HEK293 (cell line): ENCODE results near the gene GFM1.
A peak's percentile ranks its signal among the peaks of the same experiment; 100 is the strongest.

Experiments used
- CTCF ChIA-PET: fragments of 350-600 bp; formaldehyde crosslinking; extraction: SDS; loops from one replicate; lab custom pipeline; 2021; ENCODE audit warnings: antibody characterized with exemption; lab: Yijun Ruan, JAX
- POLR2A ChIA-PET: fragments of 300-600 bp; formaldehyde crosslinking; extraction: SDS; loops from one replicate; lab custom pipeline; 2020; ENCODE audit warnings: antibody characterized with exemption, inconsistent platforms; lab: Yijun Ruan, JAX
- H3K27ac ChIP-seq: fragments of 200-500 bp; sonication (Bioruptor generic); 2 replicates; pipeline ENCODE4 v1.5.1; 2014; ENCODE audit warnings: low read depth, low read length, control low read depth, inconsistent platforms; ENCODE audit errors: extremely low read depth
- H3K36me3 ChIP-seq, 2 experiments: fragments of 200-500 bp in 1 of 2; sonication (Bioruptor generic) in 1 of 2; 1 replicate in 1 of 2; 2 replicates in 1 of 2; pipeline ENCODE4 v1.5.1; 2014 to 2017; ENCODE audit warnings: inconsistent platforms in 2 of 2, low read length in 2 of 2; ENCODE audit not compliant: control insufficient read depth in 2 of 2, insufficient read depth in 1 of 2
- H3K4me1 ChIP-seq: fragments of 200-500 bp; sonication (Bioruptor generic); 2 replicates; pipeline ENCODE4 v1.5.1; 2014; ENCODE audit warnings: mild to moderate bottlenecking, low read length, inconsistent platforms; ENCODE audit not compliant: control insufficient read depth, insufficient read depth
- H3K4me3 ChIP-seq: 2 replicates; pipeline ENCODE4 v1.5.1; 2011; ENCODE audit warnings: low read depth, mild to moderate bottlenecking, control low read depth, low read length, moderate library complexity
- H3K9me3 ChIP-seq: fragments of 200-500 bp; sonication (Bioruptor generic); 2 replicates; pipeline ENCODE4 v1.5.1; 2014; ENCODE audit warnings: low read depth, low read length, inconsistent platforms; ENCODE audit not compliant: control insufficient read depth, insufficient read depth
- GLIS1 ChIP-seq: fragments of 450-650 bp; formaldehyde crosslinking; IDR thresholded peaks from 2 replicates; pipeline ENCODE4 v1.5.1; 2016; ENCODE audit warnings: missing biosample characterization, missing genetic modification characterization
- GLIS2 ChIP-seq: fragments of 450-650 bp; formaldehyde crosslinking; IDR thresholded peaks from 2 replicates; pipeline ENCODE4 v1.5.1; 2016; ENCODE audit warnings: missing biosample characterization, missing genetic modification characterization
- IKZF3 ChIP-seq: fragments of 450-650 bp; IDR thresholded peaks from 2 replicates; pipeline ENCODE4 v1.5.0; 2018; ENCODE audit warnings: missing biosample characterization, mild to moderate bottlenecking, missing genetic modification characterization, moderate library complexity
- KLF16 ChIP-seq: fragments of 450-650 bp; formaldehyde crosslinking; IDR thresholded peaks from 2 replicates; pipeline ENCODE4 v1.5.1; 2017; ENCODE audit warnings: missing biosample characterization, missing genetic modification characterization
- KLF7 ChIP-seq: fragments of 450-650 bp; formaldehyde crosslinking; IDR thresholded peaks from 2 replicates; pipeline ENCODE4 v1.5.1; 2016; ENCODE audit warnings: missing biosample characterization, missing genetic modification characterization, borderline replicate concordance
- KLF9 ChIP-seq: fragments of 450-650 bp; formaldehyde crosslinking; IDR thresholded peaks from 2 replicates; pipeline ENCODE4 v1.5.1; 2016; ENCODE audit warnings: missing biosample characterization, missing genetic modification characterization, low read depth
- MEIS1 ChIP-seq: sonication (generic); formaldehyde crosslinking; IDR thresholded peaks from 2 replicates; pipeline ENCODE4 v1.8.1; 2022; ENCODE audit warnings: missing genetic modification reagents, mild to moderate bottlenecking, borderline replicate concordance
- OSR2 ChIP-seq: fragments of 450-650 bp; formaldehyde crosslinking; IDR thresholded peaks from 2 replicates; pipeline ENCODE4 v1.5.1; 2016; ENCODE audit warnings: missing biosample characterization, missing genetic modification characterization
- PRDM1 ChIP-seq: fragments of 450-650 bp; formaldehyde crosslinking; IDR thresholded peaks from 2 replicates; pipeline ENCODE4; 2016; ENCODE audit warnings: missing biosample characterization, missing genetic modification characterization
- SP2 ChIP-seq: fragments of 450-650 bp; formaldehyde crosslinking; IDR thresholded peaks from 2 replicates; pipeline ENCODE4 v1.5.1; 2016; ENCODE audit warnings: missing biosample characterization, missing genetic modification characterization
- TCF7L2 ChIP-seq: IDR thresholded peaks from 2 replicates; pipeline ENCODE4 v1.6.1; 2011; ENCODE audit warnings: low read depth, mild to moderate bottlenecking, inconsistent platforms, low read length, moderate library complexity, borderline replicate concordance
- TRIM28 ChIP-seq: IDR thresholded peaks from 2 replicates; pipeline ENCODE4 v1.6.1; 2011; ENCODE audit warnings: low read length, control low read depth, borderline replicate concordance
- ZBTB20 ChIP-seq: fragments of 450-650 bp; formaldehyde crosslinking; IDR thresholded peaks from 2 replicates; pipeline ENCODE4 v1.5.1; 2016; ENCODE audit warnings: missing biosample characterization, missing genetic modification characterization
- ZFP37 ChIP-seq: fragments of 450-650 bp; formaldehyde crosslinking; IDR thresholded peaks from 2 replicates; pipeline ENCODE4 v1.5.1; 2016; ENCODE audit warnings: missing biosample characterization, missing genetic modification characterization
- ZFP41 ChIP-seq: fragments of 450-650 bp; formaldehyde crosslinking; IDR thresholded peaks from 2 replicates; pipeline ENCODE4 v1.5.1; 2016; ENCODE audit warnings: missing biosample characterization, missing genetic modification characterization, borderline replicate concordance
- ZIC2 ChIP-seq: fragments of 450-650 bp; formaldehyde crosslinking; IDR thresholded peaks from 2 replicates; pipeline ENCODE4 v1.5.1; 2016; ENCODE audit warnings: missing biosample characterization, missing genetic modification characterization
- ZNF133 ChIP-seq: fragments of 450-650 bp; formaldehyde crosslinking; IDR thresholded peaks from 2 replicates; pipeline ENCODE4 v1.5.1; 2016; ENCODE audit warnings: missing biosample characterization, missing genetic modification characterization
- ZNF184 ChIP-seq: fragments of 450-650 bp; IDR thresholded peaks from 2 replicates; pipeline ENCODE4 v1.5.1; 2018; ENCODE audit warnings: missing biosample characterization, mild to moderate bottlenecking, missing genetic modification characterization
- ZNF24 ChIP-seq: fragments of 450-650 bp; formaldehyde crosslinking; IDR thresholded peaks from 2 replicates; pipeline ENCODE4 v1.5.1; 2016; ENCODE audit warnings: missing biosample characterization, missing genetic modification characterization
- ZNF530 ChIP-seq: fragments of 450-650 bp; formaldehyde crosslinking; IDR thresholded peaks from 2 replicates; pipeline ENCODE4 v1.5.1; 2016; ENCODE audit warnings: low read depth, missing biosample characterization, missing genetic modification characterization
- ZNF560 ChIP-seq: fragments of 450-650 bp; formaldehyde crosslinking; IDR thresholded peaks from 2 replicates; pipeline ENCODE4 v1.5.1; 2017; ENCODE audit warnings: missing biosample characterization, missing genetic modification characterization, borderline replicate concordance
- ZNF670 ChIP-seq: fragments of 450-650 bp; formaldehyde crosslinking; IDR thresholded peaks from 2 replicates; pipeline ENCODE4 v1.5.1; 2016; ENCODE audit warnings: missing biosample characterization, missing genetic modification characterization, low read depth
- TF ChIP-seq, protein P1 (sequence below): fragments of 450-650 bp; formaldehyde crosslinking; IDR thresholded peaks from 2 replicates; pipeline ENCODE4 v1.5.1; 2016; ENCODE audit warnings: missing biosample characterization, missing genetic modification characterization
- TF ChIP-seq, protein P2 (sequence below): fragments of 450-650 bp; formaldehyde crosslinking; conservative IDR thresholded peaks from 2 replicates; pipeline ENCODE4 v1.5.1; 2016; ENCODE audit warnings: low read depth, missing biosample characterization, missing genetic modification characterization
- TF ChIP-seq, protein P3 (sequence below): fragments of 450-650 bp; formaldehyde crosslinking; IDR thresholded peaks from 2 replicates; pipeline ENCODE4 v1.5.1; 2016; ENCODE audit warnings: missing biosample characterization, missing genetic modification characterization
- TF ChIP-seq, protein P4 (sequence below): fragments of 450-650 bp; formaldehyde crosslinking; IDR thresholded peaks from 2 replicates; pipeline ENCODE4 v1.5.1; 2016; ENCODE audit warnings: missing biosample characterization, missing genetic modification characterization

GFM1 gene

DNA sequence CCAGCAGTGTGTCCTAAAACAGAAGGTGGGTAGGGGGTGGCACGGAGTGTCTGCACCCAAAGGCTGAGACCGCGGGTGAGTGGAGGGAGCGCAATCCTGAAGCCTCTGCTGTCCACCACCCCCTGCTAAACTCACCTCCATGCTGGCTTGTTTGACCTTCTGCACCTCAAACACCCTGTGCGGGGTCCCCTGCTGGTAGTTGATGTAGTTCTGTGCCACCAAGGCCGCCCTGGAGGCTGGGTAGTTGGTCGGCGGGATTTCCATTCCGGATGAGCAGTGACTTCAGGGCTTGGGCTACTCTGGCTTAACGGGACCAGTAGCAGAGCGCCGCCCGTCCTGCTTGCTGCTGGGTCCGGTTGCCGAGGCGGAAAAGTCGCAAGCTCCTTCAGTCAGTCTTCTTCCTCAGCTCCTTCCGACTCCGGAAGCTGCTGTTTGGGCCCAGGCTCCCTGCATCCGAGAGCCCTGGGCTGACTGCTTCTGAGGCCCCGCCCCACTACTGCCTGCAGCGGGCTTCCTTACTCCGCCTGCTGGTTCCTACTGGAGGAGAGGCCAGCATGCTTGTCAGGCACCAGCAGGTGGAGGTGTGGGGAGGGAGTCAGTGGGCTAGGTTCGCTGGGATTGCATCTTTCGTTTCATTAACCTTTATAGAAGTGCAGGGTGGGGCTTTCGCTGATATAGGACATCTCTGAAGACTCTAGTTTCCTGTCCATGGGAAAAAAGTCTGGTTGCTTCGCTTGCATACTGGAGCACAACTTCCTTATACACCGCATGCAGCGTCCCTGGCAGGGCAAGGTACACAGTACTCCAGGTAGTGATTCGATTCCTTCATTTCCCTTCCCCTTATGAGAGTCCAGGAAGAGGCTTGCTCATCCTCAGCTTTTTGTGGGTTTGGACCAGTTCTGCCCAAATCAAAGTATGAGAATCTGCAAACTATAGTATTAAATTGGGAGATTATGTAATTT, 28.2 kb downstream of the GFM1 start, which contains the start of gene LXN:
Gene LXN (minus strand): TSS at position 434 of the 962 bp plus-strand sequence. CDS start 170 bp downstream, at position 264.
- CTCF ChIA-PET, result interaction anchor here (0.5 to 2.1 kb wide), 6 partner anchors 11 to 117 kb away, joined by 3 to 6 read pairs (median 4); no protein-coding TSS in a partner anchor
- H3K9me3 ChIP-seq, result no peaks in the 10 kb centered on the region
- POLR2A ChIA-PET, result interaction anchor here (0.5 kb wide), 1 partner anchor 121 kb away, joined by 4 read pairs; no protein-coding TSS in a partner anchor
- no peaks in the 10 kb centered on the region for H3K4me1 ChIP-seq
- H3K36me3 ChIP-seq, result peaks cover 2 to 30% of the 10 kb centered on the region in 2 experiments; a peak in 2 of 3 replicates
- H3K4me3 ChIP-seq, result peak within 1 kb of the TSS; percentile 75
- H3K27ac ChIP-seq, result peak within 1 kb of the TSS; percentile 24; the same call in 1 of the 2 replicates
- TF ChIP-seq SP2 (tag by site-specific recombination) (peak; percentile 45), OSR2 (tag by site-specific recombination) (peak; percentile 90), GLIS2 (tag by site-specific recombination) (peak; percentile 53), MEIS1 (CRISPR knock-in tag) (no peak), ZFP37 (tag by site-specific recombination) (0 out of 2 replicates have a peak, but pooled peaks have one; percentile 36), TCF7L2 (no peak), ZNF24 (tag by site-specific recombination) (0 out of 2 replicates have a peak, but pooled peaks have one; percentile 27), TRIM28 (peak; percentile 72; the same call in 1 of the 2 replicates), KLF16 (no peak), ZNF560 (tag by site-specific recombination) (no peak), ZBTB20 (peak; percentile 89), ZNF530 (no peak), ZIC2 (tag by site-specific recombination) (peak; percentile 50; the same call in 1 of the 2 replicates), ZNF133 (tag by site-specific recombination) (no peak), GLIS1 (peak; percentile 65), IKZF3 (tag by site-specific recombination) (peak; percentile 34; the same call in 1 of the 2 replicates), ZNF670 (tag by site-specific recombination) (no peak), ZNF184 (no peak), ZFP41 (tag by site-specific recombination) (no peak), KLF7 (no peak), KLF9 (tag by site-specific recombination) (peak; percentile 33; the same call in 1 of the 2 replicates), PRDM1 (tag by site-specific recombination) (0 out of 2 replicates have a peak, but pooled peaks have one; percentile 2)
- TF ChIP-seq, protein P1, sequence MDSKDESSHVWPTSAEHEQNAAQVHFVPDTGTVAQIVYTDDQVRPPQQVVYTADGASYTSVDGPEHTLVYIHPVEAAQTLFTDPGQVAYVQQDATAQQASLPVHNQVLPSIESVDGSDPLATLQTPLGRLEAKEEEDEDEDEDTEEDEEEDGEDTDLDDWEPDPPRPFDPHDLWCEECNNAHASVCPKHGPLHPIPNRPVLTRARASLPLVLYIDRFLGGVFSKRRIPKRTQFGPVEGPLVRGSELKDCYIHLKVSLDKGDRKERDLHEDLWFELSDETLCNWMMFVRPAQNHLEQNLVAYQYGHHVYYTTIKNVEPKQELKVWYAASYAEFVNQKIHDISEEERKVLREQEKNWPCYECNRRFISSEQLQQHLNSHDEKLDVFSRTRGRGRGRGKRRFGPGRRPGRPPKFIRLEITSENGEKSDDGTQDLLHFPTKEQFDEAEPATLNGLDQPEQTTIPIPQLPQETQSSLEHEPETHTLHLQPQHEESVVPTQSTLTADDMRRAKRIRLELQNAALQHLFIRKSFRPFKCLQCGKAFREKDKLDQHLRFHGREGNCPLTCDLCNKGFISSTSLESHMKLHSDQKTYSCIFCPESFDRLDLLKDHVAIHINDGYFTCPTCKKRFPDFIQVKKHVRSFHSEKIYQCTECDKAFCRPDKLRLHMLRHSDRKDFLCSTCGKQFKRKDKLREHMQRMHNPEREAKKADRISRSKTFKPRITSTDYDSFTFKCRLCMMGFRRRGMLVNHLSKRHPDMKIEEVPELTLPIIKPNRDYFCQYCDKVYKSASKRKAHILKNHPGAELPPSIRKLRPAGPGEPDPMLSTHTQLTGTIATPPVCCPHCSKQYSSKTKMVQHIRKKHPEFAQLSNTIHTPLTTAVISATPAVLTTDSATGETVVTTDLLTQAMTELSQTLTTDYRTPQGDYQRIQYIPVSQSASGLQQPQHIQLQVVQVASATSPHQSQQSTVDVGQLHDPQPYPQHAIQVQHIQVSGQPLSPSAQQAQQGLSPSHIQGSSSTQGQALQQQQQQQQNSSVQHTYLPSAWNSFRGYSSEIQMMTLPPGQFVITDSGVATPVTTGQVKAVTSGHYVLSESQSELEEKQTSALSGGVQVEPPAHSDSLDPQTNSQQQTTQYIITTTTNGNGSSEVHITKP (tag by site-specific recombination), result no peak
- TF ChIP-seq, protein P2, sequence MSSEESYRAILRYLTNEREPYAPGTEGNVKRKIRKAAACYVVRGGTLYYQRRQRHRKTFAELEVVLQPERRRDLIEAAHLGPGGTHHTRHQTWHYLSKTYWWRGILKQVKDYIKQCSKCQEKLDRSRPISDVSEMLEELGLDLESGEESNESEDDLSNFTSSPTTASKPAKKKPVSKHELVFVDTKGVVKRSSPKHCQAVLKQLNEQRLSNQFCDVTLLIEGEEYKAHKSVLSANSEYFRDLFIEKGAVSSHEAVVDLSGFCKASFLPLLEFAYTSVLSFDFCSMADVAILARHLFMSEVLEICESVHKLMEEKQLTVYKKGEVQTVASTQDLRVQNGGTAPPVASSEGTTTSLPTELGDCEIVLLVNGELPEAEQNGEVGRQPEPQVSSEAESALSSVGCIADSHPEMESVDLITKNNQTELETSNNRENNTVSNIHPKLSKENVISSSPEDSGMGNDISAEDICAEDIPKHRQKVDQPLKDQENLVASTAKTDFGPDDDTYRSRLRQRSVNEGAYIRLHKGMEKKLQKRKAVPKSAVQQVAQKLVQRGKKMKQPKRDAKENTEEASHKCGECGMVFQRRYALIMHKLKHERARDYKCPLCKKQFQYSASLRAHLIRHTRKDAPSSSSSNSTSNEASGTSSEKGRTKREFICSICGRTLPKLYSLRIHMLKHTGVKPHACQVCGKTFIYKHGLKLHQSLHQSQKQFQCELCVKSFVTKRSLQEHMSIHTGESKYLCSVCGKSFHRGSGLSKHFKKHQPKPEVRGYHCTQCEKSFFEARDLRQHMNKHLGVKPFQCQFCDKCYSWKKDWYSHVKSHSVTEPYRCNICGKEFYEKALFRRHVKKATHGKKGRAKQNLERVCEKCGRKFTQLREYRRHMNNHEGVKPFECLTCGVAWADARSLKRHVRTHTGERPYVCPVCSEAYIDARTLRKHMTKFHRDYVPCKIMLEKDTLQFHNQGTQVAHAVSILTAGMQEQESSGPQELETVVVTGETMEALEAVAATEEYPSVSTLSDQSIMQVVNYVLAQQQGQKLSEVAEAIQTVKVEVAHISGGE, result peak; percentile 57
- TF ChIP-seq, protein P3, sequence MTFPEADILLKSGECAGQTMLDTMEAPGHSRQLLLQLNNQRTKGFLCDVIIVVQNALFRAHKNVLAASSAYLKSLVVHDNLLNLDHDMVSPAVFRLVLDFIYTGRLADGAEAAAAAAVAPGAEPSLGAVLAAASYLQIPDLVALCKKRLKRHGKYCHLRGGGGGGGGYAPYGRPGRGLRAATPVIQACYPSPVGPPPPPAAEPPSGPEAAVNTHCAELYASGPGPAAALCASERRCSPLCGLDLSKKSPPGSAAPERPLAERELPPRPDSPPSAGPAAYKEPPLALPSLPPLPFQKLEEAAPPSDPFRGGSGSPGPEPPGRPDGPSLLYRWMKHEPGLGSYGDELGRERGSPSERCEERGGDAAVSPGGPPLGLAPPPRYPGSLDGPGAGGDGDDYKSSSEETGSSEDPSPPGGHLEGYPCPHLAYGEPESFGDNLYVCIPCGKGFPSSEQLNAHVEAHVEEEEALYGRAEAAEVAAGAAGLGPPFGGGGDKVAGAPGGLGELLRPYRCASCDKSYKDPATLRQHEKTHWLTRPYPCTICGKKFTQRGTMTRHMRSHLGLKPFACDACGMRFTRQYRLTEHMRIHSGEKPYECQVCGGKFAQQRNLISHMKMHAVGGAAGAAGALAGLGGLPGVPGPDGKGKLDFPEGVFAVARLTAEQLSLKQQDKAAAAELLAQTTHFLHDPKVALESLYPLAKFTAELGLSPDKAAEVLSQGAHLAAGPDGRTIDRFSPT (tag by site-specific recombination), result peak; percentile 35; the same call in 1 of the 2 replicates
- TF ChIP-seq, protein P4, sequence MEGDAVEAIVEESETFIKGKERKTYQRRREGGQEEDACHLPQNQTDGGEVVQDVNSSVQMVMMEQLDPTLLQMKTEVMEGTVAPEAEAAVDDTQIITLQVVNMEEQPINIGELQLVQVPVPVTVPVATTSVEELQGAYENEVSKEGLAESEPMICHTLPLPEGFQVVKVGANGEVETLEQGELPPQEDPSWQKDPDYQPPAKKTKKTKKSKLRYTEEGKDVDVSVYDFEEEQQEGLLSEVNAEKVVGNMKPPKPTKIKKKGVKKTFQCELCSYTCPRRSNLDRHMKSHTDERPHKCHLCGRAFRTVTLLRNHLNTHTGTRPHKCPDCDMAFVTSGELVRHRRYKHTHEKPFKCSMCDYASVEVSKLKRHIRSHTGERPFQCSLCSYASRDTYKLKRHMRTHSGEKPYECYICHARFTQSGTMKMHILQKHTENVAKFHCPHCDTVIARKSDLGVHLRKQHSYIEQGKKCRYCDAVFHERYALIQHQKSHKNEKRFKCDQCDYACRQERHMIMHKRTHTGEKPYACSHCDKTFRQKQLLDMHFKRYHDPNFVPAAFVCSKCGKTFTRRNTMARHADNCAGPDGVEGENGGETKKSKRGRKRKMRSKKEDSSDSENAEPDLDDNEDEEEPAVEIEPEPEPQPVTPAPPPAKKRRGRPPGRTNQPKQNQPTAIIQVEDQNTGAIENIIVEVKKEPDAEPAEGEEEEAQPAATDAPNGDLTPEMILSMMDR (tag by site-specific recombination), result peak; percentile 93
